NCI-H1048 (cell line): ENCODE data around the gene PRMT9.

Experiments
- DNase-seq: peaks from one replicate; lab custom pipeline; 2025; lab: John Stamatoyannopoulos, UW

The PRMT9 gene

DNA sequence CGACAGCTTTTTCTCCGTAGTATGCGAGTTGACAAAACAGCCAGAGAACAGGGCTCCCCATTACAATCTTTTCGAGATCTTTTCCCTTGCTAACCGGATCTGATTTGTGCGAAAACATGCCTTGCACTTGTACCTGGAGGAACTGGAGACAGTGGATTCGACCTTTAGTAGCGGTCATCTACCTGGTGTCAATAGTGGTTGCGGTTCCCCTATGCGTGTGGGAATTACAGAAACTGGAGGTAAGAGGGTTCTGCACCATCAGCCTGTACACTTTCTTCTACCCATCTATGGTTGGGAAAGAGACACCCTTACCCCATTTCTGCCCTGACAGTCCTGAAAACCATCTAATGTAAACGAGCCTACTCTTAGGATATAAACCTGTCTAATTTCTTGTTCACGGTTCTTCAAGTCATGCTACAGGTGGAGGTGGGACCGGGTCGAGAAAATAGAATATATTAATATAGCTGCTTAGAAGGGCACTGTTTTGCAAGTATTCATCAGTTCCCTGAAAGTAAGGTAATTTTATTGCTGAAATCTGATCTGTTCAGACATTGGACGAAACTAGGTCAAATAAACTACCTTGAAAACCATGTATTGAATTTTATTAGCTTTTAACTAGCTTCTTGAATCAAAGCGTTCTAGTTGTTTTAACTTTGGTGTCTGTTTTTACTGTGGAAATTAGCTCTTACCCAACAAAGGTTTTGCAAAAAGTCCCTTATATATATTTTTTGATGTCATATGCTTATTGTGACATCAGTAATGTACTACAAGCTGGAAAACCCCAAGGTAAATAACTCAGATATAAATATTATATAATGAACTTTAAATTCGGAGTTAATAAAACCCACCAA, 65.9 kb downstream of the PRMT9 start:
- no peak for DNase-seq

DNA sequence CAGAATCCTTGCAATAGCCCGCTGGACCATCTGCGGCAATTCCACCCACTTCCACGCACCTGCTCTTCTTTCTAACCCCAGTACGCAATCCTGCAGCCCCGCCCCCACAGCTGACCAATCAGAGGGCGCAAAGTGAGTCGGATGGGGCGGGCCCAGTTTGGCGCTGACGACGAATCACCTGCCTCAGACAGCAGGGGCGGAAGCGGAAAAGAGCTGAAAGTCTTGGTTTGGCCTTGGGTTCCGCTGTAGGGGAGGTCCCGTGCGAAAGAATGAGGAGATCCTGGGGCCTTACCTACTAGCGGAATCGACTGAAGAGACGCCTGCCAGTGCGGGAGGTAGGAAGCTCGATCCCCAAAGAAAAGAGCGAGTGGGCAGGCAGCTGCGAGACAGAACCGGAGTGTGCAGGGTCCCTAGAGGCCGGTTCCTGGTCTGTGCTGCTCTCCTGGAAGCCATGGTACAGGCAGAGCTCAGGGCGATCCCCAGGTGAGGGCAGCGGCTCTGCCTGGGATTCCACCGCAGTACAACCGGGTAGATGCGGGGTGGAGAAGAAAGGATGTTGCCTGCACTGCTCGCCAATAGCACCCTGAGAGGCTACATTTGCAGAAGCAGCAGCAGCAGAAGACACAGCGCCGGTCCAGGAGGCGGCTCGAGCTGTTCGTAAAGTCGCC, 66.7 kb downstream of the PRMT9 start, which contains the start of gene TMEM184C:
TMEM184C (plus strand) TSS at position 225 of the 668 bp plus-strand sequence. CDS start 560 bp downstream, outside the sequence.
- peak; percentile 92 for DNase-seq

GRCh38 chr4:147616849-147617172, 67.2 kb downstream of the PRMT9 start:
- DNase-seq: no peak

DNA sequence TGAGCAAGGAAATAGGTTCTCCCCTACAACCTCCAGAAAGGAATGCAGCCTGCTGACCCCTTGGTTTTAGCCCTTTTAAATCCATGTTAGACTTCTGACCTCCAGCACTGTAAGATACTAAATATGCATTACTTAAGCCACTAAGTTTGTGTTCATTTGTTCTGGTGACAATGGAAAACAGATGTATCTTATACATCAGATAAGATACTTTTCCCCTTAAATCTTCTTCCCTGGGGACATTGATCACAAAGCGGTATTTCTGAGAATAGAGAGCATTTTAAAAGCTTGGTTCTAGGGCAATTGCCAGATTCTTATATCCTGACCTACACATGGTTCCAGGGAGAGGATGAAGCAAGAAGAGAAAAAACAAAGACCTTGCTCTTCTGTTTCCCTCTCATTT, 73.3 kb downstream of the PRMT9 start:
- no peak for DNase-seq

DNA sequence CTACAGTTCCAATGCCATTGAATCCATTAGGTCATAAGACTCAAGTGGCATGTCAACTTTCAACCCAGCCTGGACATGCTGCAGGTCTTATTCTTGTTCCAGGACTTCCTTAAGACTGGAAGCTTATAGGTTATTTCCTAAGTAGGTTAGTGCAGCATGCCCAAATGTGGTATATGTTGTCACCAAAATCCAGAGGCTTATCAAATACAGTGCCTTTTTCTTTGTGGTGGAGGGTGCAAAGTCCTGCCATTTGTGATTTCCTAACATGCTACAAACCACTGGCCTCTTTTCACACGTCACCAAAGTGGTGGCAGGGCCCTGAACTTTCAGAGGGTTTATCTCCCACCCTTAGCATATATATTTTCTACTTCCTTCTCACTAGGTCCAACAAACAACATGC, 76.5 kb downstream of the PRMT9 start:
- DNase-seq: no peak

DNA sequence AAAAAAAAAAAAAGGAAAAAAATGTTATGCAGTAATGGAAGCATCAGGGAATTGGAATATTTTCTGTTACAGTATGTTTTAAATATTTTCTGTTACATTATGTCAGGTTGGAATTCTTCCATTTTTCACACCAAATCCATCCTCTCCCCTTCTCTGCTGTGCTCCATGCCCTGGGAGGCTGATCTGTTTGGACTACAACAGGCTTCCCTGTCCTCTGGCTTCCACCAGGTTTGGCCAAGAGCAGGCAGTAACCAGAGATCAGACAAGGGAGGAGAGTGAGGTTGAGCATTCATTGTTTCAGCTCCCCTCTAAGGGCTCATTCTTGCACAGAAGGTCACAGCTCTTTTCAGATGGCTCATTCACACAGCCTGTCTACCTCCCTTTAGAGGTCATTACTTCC, 78.5 kb downstream of the PRMT9 start:
- no peak for DNase-seq

DNA sequence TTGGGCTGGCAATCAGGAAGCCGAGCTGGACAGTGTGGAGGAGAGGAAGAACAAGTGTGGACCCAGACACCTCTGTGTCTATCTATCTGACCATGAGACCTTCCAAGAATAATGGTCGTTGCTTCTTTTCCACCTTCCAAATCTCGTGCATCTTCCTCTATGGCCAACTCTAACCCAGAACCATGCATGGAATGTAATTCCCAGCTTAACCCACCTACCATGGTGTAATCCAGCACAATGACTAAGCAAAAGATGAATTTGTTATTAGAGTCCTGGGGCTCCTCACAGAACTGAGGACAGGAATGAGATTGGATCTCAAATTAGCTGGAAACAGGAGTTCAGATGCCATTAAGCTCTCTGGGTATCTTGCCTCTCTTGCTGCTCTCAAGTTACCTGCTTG, 84.2 kb downstream of the PRMT9 start:
- no peak for DNase-seq

DNA sequence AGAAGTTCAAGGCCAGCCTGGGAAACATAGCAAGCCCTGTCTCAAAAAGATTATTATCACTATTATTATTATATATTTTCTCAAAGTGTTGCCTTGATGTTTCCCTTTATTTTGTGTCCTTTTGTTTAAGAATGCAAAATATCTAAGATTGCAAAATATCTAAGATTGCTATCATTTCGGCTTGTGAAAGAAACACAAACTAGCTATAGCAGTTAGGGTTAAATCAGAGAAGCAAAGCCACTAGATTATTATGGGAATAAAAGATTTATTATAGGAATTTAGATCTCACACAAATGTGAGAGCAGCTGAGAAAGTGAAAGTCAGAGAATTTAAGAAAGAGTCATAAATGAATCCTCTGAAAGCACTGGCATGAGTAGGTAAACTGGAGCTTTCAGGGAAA, 84.8 kb downstream of the PRMT9 start:
- no peak for DNase-seq

DNA sequence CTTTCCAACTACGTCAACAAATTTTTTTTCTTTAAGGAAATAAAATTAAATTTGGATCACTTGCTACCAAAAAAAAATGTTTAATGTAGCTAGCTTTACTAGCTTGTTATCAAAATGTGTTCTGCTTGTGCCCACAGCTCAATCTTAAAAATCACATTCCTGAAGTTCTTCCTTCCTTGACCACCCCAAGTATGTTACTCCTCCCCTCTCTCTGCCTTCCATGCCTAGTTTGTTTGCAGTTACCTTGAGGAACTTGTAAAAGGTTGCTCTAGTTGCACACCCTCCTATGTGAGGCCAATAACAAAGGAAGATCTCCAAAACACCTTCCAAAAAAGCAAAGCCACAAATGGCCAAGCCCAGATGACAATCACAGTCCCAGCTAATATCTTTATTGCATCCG, 86.4 kb downstream of the PRMT9 start:
- DNase-seq: no peak

GRCh38 chr4:147596981-147597380, 87.0 kb downstream of the PRMT9 start:
- no peak for DNase-seq

- no peak for DNase-seq
Observed at GRCh38 chr4:147596377-147596776, 87.6 kb downstream of the PRMT9 start.

- no peak for DNase-seq
Observed at GRCh38 chr4:147594578-147594977, 89.4 kb downstream of the PRMT9 start.

DNA sequence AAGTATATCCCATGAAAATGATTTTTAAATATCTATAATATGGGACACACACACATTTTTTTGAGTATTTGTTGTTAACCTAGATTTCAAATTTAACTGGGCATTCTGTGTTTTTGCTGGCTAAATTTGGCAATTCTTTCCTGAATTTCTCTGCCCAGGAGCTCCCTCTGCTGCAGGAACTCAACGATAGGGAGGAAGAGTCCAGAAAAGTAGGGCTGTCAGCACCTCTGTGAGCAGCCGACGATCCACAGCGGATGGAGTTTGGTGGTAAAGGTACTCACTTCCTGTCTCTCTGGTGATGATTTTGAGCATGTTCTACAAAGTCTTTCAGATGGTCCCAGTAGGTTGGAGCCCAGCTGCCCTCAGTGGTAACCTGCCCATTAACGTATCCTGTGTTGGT, 89.9 kb downstream of the PRMT9 start:
- DNase-seq: no peak

DNA sequence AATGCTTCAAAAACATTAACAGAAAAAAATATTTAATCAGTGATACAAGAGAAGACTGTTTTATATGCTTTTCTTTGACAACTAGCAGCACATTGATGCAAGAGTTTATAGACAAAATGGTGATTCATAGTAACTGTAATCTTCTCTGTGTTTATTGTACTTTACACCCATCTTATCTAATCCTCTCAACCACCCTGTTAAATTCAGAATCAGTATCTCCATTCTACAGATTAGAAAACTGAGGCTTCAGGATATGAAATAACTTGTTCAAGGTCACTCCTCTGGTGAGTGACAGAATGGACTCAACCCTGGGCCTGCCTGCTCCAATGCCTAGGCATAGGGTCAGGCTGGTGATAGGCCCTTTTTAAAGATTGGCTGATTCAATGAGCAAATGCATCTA, 92.9 kb downstream of the PRMT9 start:
- DNase-seq: no peak

DNA sequence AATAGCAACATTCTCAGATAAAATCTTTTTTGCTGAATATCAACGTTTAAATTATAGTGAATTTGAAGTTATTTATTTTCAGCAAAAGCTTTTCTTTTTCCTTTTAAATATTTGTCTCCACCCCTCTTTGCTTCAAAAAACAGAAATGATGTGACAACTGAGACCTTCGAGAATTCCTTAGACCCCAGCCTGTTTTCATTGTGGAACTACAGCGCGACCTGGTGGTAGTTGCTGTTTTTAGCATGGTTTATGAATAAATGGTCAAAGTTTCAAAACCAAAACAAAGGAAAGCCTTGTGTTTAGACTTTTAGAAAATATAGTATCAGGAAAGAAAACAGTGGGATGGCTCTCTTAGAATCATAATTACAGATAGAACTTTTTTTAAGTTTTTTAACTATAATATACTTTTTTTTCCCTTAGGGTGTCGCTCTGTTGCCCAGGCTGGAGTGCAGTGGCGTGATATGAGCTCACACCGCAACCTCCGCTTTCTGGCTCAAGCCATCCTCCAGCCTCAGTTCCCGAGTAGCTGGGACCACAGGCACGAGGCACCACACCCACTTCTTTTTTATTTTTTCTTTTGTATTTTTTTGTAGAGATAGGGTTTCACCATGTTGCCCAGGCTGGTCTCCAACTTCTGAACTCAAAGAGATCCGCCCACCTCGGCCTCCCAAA, 93.6 kb downstream of the PRMT9 start:
- peak; percentile 22 for DNase-seq

- no peak for DNase-seq
Observed at GRCh38 chr4:147589586-147589985, 94.4 kb downstream of the PRMT9 start.
